Measurements from ENCODE around the gene PTPRD. TPM values are rescaled to one million over a fixed set of nuclear protein-coding genes. Genes with fewer than 3 reads are reported as not detected.

The PTPRD gene
- polyA plus RNA-seq, 1 experiment = 0.39 TPM

GRCh38 chr9:8751406-8751930 is 1861.3 kb downstream of the PTPRD start:
- ChIA-PET POLR2A (no interaction called here), CTCF (interaction anchor here (1.1 kb wide), 1 partner anchor 11 kb away, joined by 3 read pairs; no protein-coding TSS in a partner anchor)
- TF ChIP-seq CTCF (IDR thresholded peaks at IDR 0.05; ENCODE audit: insufficient read depth, low read depth, low read length) = no peak
- Histone ChIP-seq H3K36me3 (ENCODE audit: control insufficient read depth, insufficient read depth, low read length) (no peaks in the 10 kb centered on the region), H3K27me3 (ENCODE audit: control insufficient read depth, insufficient read depth, low read length) (no peaks in the 10 kb centered on the region), H3K4me3 (ENCODE audit: low read depth, low read length) (no peak overlapping the region)
- DNase-seq (ENCODE audit: low read depth) = no peak

GRCh38 chr9:8750639-8751051 is 1862.2 kb downstream of the PTPRD start:
- no peak for TF ChIP-seq CTCF (IDR thresholded peaks at IDR 0.05; ENCODE audit: insufficient read depth, low read depth, low read length)
- ChIA-PET POLR2A (no interaction called here), CTCF (interaction anchor here (1.1 kb wide), 1 partner anchor 10 kb away, joined by 3 read pairs; no protein-coding TSS in a partner anchor)
- no peak for DNase-seq (ENCODE audit: low read depth)
- H3K36me3 ChIP-seq (ENCODE audit: control insufficient read depth, insufficient read depth, low read length) = no peaks in the 10 kb centered on the region
- no peak overlapping the region for H3K4me3 ChIP-seq (ENCODE audit: low read depth, low read length)
- no peaks in the 10 kb centered on the region for H3K27me3 ChIP-seq (ENCODE audit: control insufficient read depth, insufficient read depth, low read length)

- no peak for DNase-seq (ENCODE audit: low read depth)
- ChIA-PET POLR2A (no interaction called here), CTCF (no interaction called here)
Observed at GRCh38 chr9:8745347-8745746, 1867.5 kb downstream of the PTPRD start.

GRCh38 chr9:8738945-8739344 is 1873.9 kb downstream of the PTPRD start:
- CTCF ChIA-PET = no interaction called here
- Histone ChIP-seq H3K27me3 (ENCODE audit: control insufficient read depth, insufficient read depth, low read length) (no peaks in the 10 kb centered on the region), H3K36me3 (ENCODE audit: control insufficient read depth, insufficient read depth, low read length) (no peaks in the 10 kb centered on the region), H3K4me3 (ENCODE audit: low read depth, low read length) (no peak overlapping the region)
- POLR2A ChIA-PET = no interaction called here
- TF ChIP-seq CTCF (IDR thresholded peaks at IDR 0.05; ENCODE audit: insufficient read depth, low read depth, low read length) = no peak
- no peak for DNase-seq (ENCODE audit: low read depth)

More at GRCh38 chr9:8745347-8745746, 1867.5 kb downstream of the PTPRD start:
- H3K4me3 ChIP-seq (ENCODE audit: low read depth, low read length) = no peak overlapping the region
- TF ChIP-seq CTCF (IDR thresholded peaks at IDR 0.05; ENCODE audit: insufficient read depth, low read depth, low read length) = no peak
- no peaks in the 10 kb centered on the region for H3K36me3 ChIP-seq (ENCODE audit: control insufficient read depth, insufficient read depth, low read length)
- H3K27me3 ChIP-seq (ENCODE audit: control insufficient read depth, insufficient read depth, low read length) = no peaks in the 10 kb centered on the region

- POLR2A ChIA-PET = no interaction called here
- no peak for TF ChIP-seq CTCF (IDR thresholded peaks at IDR 0.05; ENCODE audit: insufficient read depth, low read depth, low read length)
- CTCF ChIA-PET = interaction anchor here (0.6 kb wide), 1 partner anchor 12 kb away, joined by 3 read pairs; no protein-coding TSS in a partner anchor
- Histone ChIP-seq H3K4me3 (ENCODE audit: low read depth, low read length) (no peak overlapping the region), H3K36me3 (ENCODE audit: control insufficient read depth, insufficient read depth, low read length) (no peaks in the 10 kb centered on the region), H3K27me3 (ENCODE audit: control insufficient read depth, insufficient read depth, low read length) (no peaks in the 10 kb centered on the region)
- DNase-seq (ENCODE audit: low read depth) = no peak
Observed at GRCh38 chr9:8736805-8737204, 1876.0 kb downstream of the PTPRD start.
